HL-60 (cell line): ENCODE measurements around the gene TAF1C.

Source experiments
- DNase-seq, 2 experiments: peaks; one replicate each; pipeline ENCODE4 v3.0.0-alpha.2; 2010 to 2020; ENCODE audit warnings: low read depth in 1 of 2, low spot score in 1 of 2
- H3K27ac ChIP-seq: fragments of 250-450 bp; sonication (Bioruptor Pico); replicated peaks from 2 replicates; pipeline ENCODE4 v1.5.1; 2020; ENCODE audit warnings: mild to moderate bottlenecking, moderate library complexity
- H3K27me3 ChIP-seq: fragments of 250-450 bp; sonication (Bioruptor Pico); 2 replicates; pipeline ENCODE4 v1.5.1; 2021; ENCODE audit warnings: mild to moderate bottlenecking, moderate library complexity; ENCODE audit not compliant: insufficient read depth, poor library complexity, severe bottlenecking
- H3K4me3 ChIP-seq: replicated peaks from 2 replicates; pipeline ENCODE4 v1.5.1; 2011; ENCODE audit warnings: mild to moderate bottlenecking, control low read depth, low read length; ENCODE audit not compliant: insufficient read depth
- GABPA ChIP-seq: IDR thresholded peaks from 2 replicates; pipeline ENCODE4 v1.6.1; 2012; ENCODE audit warnings: low read depth
- POLR2AphosphoS5 ChIP-seq: IDR thresholded peaks from 2 replicates; pipeline ENCODE4 v1.6.1; 2012; ENCODE audit warnings: low read depth
- SPI1 ChIP-seq: IDR thresholded peaks from 2 replicates; pipeline ENCODE4 v1.6.1; 2012; ENCODE audit warnings: low read depth, mild to moderate bottlenecking, borderline replicate concordance
- TF ChIP-seq, protein P1 (sequence below): IDR thresholded peaks from 2 replicates; pipeline ENCODE4 v1.6.1; 2012; ENCODE audit warnings: low read depth; ENCODE audit not compliant: insufficient replicate concordance
- TF ChIP-seq, protein P2 (sequence below): IDR thresholded peaks from one replicate; pipeline ENCODE4 v1.5.1; 2011; ENCODE audit warnings: low read length, control low read depth, inconsistent platforms; ENCODE audit not compliant: insufficient read depth

The TAF1C gene

GRCh38 chr16:84141143-84141670, 45.6 kb downstream of the TAF1C start:
- Histone ChIP-seq H3K4me3 (no peak overlapping the region), H3K27me3 (no peaks in the 10 kb centered on the region), H3K27ac (no peak overlapping the region)
- TF ChIP-seq, protein P1, sequence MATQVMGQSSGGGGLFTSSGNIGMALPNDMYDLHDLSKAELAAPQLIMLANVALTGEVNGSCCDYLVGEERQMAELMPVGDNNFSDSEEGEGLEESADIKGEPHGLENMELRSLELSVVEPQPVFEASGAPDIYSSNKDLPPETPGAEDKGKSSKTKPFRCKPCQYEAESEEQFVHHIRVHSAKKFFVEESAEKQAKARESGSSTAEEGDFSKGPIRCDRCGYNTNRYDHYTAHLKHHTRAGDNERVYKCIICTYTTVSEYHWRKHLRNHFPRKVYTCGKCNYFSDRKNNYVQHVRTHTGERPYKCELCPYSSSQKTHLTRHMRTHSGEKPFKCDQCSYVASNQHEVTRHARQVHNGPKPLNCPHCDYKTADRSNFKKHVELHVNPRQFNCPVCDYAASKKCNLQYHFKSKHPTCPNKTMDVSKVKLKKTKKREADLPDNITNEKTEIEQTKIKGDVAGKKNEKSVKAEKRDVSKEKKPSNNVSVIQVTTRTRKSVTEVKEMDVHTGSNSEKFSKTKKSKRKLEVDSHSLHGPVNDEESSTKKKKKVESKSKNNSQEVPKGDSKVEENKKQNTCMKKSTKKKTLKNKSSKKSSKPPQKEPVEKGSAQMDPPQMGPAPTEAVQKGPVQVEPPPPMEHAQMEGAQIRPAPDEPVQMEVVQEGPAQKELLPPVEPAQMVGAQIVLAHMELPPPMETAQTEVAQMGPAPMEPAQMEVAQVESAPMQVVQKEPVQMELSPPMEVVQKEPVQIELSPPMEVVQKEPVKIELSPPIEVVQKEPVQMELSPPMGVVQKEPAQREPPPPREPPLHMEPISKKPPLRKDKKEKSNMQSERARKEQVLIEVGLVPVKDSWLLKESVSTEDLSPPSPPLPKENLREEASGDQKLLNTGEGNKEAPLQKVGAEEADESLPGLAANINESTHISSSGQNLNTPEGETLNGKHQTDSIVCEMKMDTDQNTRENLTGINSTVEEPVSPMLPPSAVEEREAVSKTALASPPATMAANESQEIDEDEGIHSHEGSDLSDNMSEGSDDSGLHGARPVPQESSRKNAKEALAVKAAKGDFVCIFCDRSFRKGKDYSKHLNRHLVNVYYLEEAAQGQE = no peak
- TF ChIP-seq POLR2AphosphoS5 (no peak), SPI1 (no peak), GABPA (no peak)
- TF ChIP-seq, protein P2, sequence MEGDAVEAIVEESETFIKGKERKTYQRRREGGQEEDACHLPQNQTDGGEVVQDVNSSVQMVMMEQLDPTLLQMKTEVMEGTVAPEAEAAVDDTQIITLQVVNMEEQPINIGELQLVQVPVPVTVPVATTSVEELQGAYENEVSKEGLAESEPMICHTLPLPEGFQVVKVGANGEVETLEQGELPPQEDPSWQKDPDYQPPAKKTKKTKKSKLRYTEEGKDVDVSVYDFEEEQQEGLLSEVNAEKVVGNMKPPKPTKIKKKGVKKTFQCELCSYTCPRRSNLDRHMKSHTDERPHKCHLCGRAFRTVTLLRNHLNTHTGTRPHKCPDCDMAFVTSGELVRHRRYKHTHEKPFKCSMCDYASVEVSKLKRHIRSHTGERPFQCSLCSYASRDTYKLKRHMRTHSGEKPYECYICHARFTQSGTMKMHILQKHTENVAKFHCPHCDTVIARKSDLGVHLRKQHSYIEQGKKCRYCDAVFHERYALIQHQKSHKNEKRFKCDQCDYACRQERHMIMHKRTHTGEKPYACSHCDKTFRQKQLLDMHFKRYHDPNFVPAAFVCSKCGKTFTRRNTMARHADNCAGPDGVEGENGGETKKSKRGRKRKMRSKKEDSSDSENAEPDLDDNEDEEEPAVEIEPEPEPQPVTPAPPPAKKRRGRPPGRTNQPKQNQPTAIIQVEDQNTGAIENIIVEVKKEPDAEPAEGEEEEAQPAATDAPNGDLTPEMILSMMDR = no peak
- DNase-seq = no peak

GRCh38 chr16:84139628-84140258, 47.1 kb downstream of the TAF1C start:
- H3K4me3 ChIP-seq = no peak overlapping the region
- H3K27ac ChIP-seq = no peak overlapping the region
- H3K27me3 ChIP-seq = no peaks in the 10 kb centered on the region
- TF ChIP-seq GABPA = no peak
- TF ChIP-seq POLR2AphosphoS5 = no peak
- TF ChIP-seq, protein P1 = no peak
- no peak for TF ChIP-seq SPI1
- TF ChIP-seq, protein P2 = no peak
- no peak for DNase-seq

DNA sequence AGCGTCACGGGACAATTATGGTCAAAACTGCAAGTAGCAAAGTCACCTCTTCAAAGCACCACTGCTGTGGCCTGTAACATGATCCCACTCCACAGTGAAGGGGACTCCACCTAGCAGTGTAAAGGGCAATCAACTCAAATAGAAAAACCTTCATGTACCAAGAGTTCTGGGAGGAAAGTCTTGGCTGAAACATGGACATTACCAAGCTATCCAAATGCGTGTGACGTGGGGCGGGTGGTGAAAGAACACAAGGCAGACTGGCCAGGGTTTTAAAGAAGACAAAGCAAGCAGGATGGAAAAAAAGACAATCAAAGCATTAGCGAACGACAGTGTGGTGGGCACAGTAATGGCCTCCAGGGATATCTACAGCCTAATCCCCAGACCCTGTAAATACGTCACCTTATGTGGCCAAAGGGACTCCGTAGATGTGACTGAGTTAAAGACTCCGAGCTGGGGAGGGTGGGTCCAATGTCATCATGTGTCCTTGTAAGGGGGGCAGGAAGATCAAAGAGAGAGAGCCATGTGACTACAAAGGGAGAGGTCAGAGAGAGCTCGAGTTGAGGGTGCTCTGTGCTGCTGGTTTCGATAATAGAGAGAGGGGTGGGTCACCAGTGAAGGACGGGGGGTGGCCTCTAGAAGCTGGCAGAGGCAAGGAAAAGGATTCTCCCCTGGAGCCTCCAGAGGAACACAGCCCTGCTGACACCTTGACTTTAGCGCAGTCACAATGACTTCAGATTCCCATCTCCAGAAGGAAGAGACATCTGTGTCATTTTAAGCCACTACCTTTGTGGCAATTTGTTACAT, 47.8 kb downstream of the TAF1C start:
- Histone ChIP-seq H3K27ac (no peak overlapping the region), H3K27me3 (no peaks in the 10 kb centered on the region), H3K4me3 (no peak overlapping the region)
- no peak for TF ChIP-seq SPI1
- TF ChIP-seq GABPA = no peak
- no peak for TF ChIP-seq POLR2AphosphoS5
- TF ChIP-seq, protein P2 = no peak
- TF ChIP-seq, protein P1 = no peak
- no peak for DNase-seq
